HepG2 (cell line): ENCODE measurements around the gene SPAG9. TPM values are rescaled to one million over a fixed set of nuclear protein-coding genes. Genes with fewer than 3 reads are reported as not detected.

ENCODE experiments used
- ATAC-seq: fragments of 200-7000 bp; cut with Tn5 transposase; 3 replicates; pipeline ENCODE4 v1.9.1; 2020; ENCODE audit warnings: mild to moderate bottlenecking, moderate library complexity
- BruUV-seq: library from RNA; stranded (reverse); fragments of 400-500 nt; replicated peaks from 2 replicates; lab custom pipeline; 2021; lab: Mats Ljungman, UMichigan
- CTCF ChIA-PET: fragments of 300-600 bp; formaldehyde crosslinking; extraction: SDS; loops from one replicate; lab custom pipeline; 2021; ENCODE audit warnings: low total read pairs, inconsistent platforms, low intra/inter-chr PET ratio; lab: Yijun Ruan, JAX
- POLR2A ChIA-PET: fragments of 350-600 bp; sonication (Branson Sonifier 250); formaldehyde crosslinking; loops from one replicate; lab custom pipeline; 2020; ENCODE audit warnings: antibody characterized with exemption, inconsistent platforms; lab: Yijun Ruan, JAX
- DNase-seq: peaks from one replicate; pipeline ENCODE4 v3.0.0-alpha.2; 2015; ENCODE audit warnings: low spot score
- FAIRE-seq: peaks from 3 replicates; lab custom pipeline; 2011; peaks lifted over from hg19 to GRCh38; lab: Jason Lieb, UNC
- H2AFZ ChIP-seq: one replicate; pipeline ENCODE4 v1.6.1; 2011; ENCODE audit warnings: low read length, inconsistent platforms
- H3K27ac ChIP-seq: fragments of 300-600 bp; 3 replicates; pipeline ENCODE4 v1.8.0; 2011; ENCODE audit warnings: mixed run types, mild to moderate bottlenecking, mixed read lengths, low read length, inconsistent platforms; ENCODE audit not compliant: insufficient read depth; ENCODE audit errors: extremely low read length
- H3K27me3 ChIP-seq, 2 experiments: fragments of 200-600 bp in 1 of 2; 2 replicates in 1 of 2; 3 replicates in 1 of 2; pipeline versions ENCODE4 v1.6.0 to v1.8.0; 2011; ENCODE audit warnings: low read length in 2 of 2, mild to moderate bottlenecking in 2 of 2, moderate library complexity in 2 of 2, inconsistent platforms in 1 of 2; ENCODE audit not compliant: insufficient read depth in 2 of 2, control insufficient read depth in 1 of 2
- H3K36me3 ChIP-seq, 2 experiments: fragments of 200-600 bp in 1 of 2; replicated peaks in 1 of 2; 2 replicates in 1 of 2; 3 replicates in 1 of 2; pipeline versions ENCODE4 v1.5.1 to v1.8.0; 2011; ENCODE audit warnings: low read length in 2 of 2, inconsistent platforms in 1 of 2; ENCODE audit not compliant: insufficient read depth in 2 of 2, control insufficient read depth in 1 of 2
- H3K4me1 ChIP-seq: 2 replicates; pipeline ENCODE4 v1.5.1; 2012; ENCODE audit warnings: low read length, inconsistent platforms; ENCODE audit not compliant: insufficient read depth
- H3K4me2 ChIP-seq: 2 replicates; pipeline ENCODE4 v1.6.0; 2011; ENCODE audit warnings: low read depth, low read length, inconsistent platforms
- H3K4me3 ChIP-seq, 3 experiments: fragments of 200-600 bp in 1 of 3; sonication (generic), shearing (Covaris generic) in 1 of 3; replicated peaks in 1 of 3; 2 replicates each; pipeline ENCODE4 v1.5.1; 2011 to 2016; ENCODE audit warnings: low read length in 3 of 3, inconsistent platforms in 2 of 3, low read depth in 2 of 3, mild to moderate bottlenecking in 2 of 3, control low read depth in 1 of 3, mixed read lengths in 1 of 3; ENCODE audit not compliant: insufficient read depth in 1 of 3
- H3K79me2 ChIP-seq: one replicate; pipeline ENCODE4 v1.6.1; 2011; ENCODE audit warnings: low read length, inconsistent platforms; ENCODE audit not compliant: insufficient read depth
- H3K9ac ChIP-seq: 2 replicates; pipeline ENCODE4 v1.6.0; 2011; ENCODE audit warnings: mild to moderate bottlenecking, low read depth, low read length, inconsistent platforms; ENCODE audit not compliant: insufficient read depth
- H3K9me3 ChIP-seq: 2 replicates; pipeline ENCODE4 v1.5.1; 2012; ENCODE audit warnings: mild to moderate bottlenecking, low read length
- H4K20me1 ChIP-seq: 2 replicates; pipeline ENCODE4 v1.6.0; 2011; ENCODE audit warnings: inconsistent platforms, mild to moderate bottlenecking, low read length, moderate library complexity; ENCODE audit not compliant: insufficient read depth
- DDIT3 ChIP-seq: sonication (generic); formaldehyde crosslinking; IDR thresholded peaks from 2 replicates; pipeline ENCODE4 v1.4.0; 2020; ENCODE audit warnings: mild to moderate bottlenecking, missing genetic modification reagents
- EEA1 ChIP-seq: sonication (generic); formaldehyde crosslinking; IDR thresholded peaks from 2 replicates; pipeline ENCODE4 v1.5.1; 2020; ENCODE audit warnings: mild to moderate bottlenecking, missing genetic modification reagents, borderline replicate concordance
- GLMP ChIP-seq: sonication (generic); formaldehyde crosslinking; IDR thresholded peaks from 2 replicates; pipeline ENCODE4 v1.9.0; 2021; ENCODE audit warnings: missing genetic modification reagents, mild to moderate bottlenecking, borderline replicate concordance
- MIXL1 ChIP-seq: IDR thresholded peaks from 2 replicates; pipeline ENCODE4 v1.6.1; 2016
- MTA1 ChIP-seq: sonication (generic); formaldehyde crosslinking; IDR thresholded peaks from 2 replicates; pipeline ENCODE4 v1.4.0; 2020; ENCODE audit warnings: missing genetic modification reagents, mild to moderate bottlenecking, borderline replicate concordance
- TEAD3 ChIP-seq: optimal IDR thresholded peaks from 2 replicates; pipeline ENCODE3; 2016; ENCODE audit warnings: borderline replicate concordance
- XRCC5 ChIP-seq: fragments of 200-400 bp; formaldehyde crosslinking; optimal IDR thresholded peaks from 2 replicates; pipeline ENCODE3; 2017; ENCODE audit warnings: mild to moderate bottlenecking, low read length
- ZBTB40 ChIP-seq, 2 experiments: fragments of 450-650 bp in 1 of 2; sonication (generic) in 1 of 2; formaldehyde crosslinking in 1 of 2; IDR thresholded peaks; 2 replicates each; pipeline versions ENCODE4 v1.6.1 to v1.8.0; 2016 to 2022; ENCODE audit warnings: antibody characterized with exemption in 1 of 2, mild to moderate bottlenecking in 1 of 2, missing genetic modification reagents in 1 of 2
- ZNF12 ChIP-seq: sonication (generic); formaldehyde crosslinking; IDR thresholded peaks from 2 replicates; pipeline ENCODE4 v1.5.0; 2020; ENCODE audit warnings: missing genetic modification reagents
- ZNF274 ChIP-seq: sonication (generic); formaldehyde crosslinking; IDR thresholded peaks from 2 replicates; pipeline ENCODE4 v1.5.1; 2020; ENCODE audit warnings: mild to moderate bottlenecking, missing genetic modification reagents
- ZNF552 ChIP-seq: sonication (generic); formaldehyde crosslinking; IDR thresholded peaks from 2 replicates; pipeline ENCODE4 v1.9.0; 2022; ENCODE audit warnings: missing genetic modification reagents, mild to moderate bottlenecking, borderline replicate concordance
- ZNF678 ChIP-seq: sonication (generic); formaldehyde crosslinking; IDR thresholded peaks from 2 replicates; pipeline ENCODE4 v1.4.0; 2020; ENCODE audit warnings: mild to moderate bottlenecking, missing genetic modification reagents
- WGBS: methylation state at CpG from one replicate; pipeline ENCODE4 v1.1.6; 2017; ENCODE audit warnings: low lambda C conversion rate; 5-methylcytosine and 5-hydroxymethylcytosine counted together
- in situ Hi-C: cut with HindIII; loops from 2 replicates; pipeline ENCODE4 v1.10.0; 2017; ENCODE audit warnings: low pct_unique_long_range_greater_than_20kb; ENCODE audit not compliant: extremely low pct_ligation_motif_present
- intact Hi-C: fragments of 100-400 bp; cut with micrococcal nuclease; formaldehyde crosslinking; loops from one replicate; pipeline ENCODE4 v1.10.0; 2022; ENCODE audit not compliant: unreplicated experiment
- polyA plus RNA-seq, 8 experiments: library from polyadenylated mRNA; depleted of rRNA in 3 of 8; stranded (reverse) in 7 of 8; unstranded in 1 of 8; fragments of >200 nt; fragmentation: Illumina TruSeq in 4 of 8; extraction: Trizol in 4 of 8; gene quantifications; 2 replicates each; pipeline versions ENCODE4 v1.2.1 to v1.2.3, GENCODE V29; 2011 to 2016; ENCODE audit warnings: low read depth in 4 of 8, missing spikeins in 1 of 8, mixed read lengths in 1 of 8; ENCODE audit not compliant: insufficient read depth in 1 of 8
- total RNA-seq, 5 experiments: library from RNA; depleted of rRNA; stranded (reverse); fragments of >200 nt; fragmentation: Illumina TruSeq; extraction: Trizol; gene quantifications; 2 replicates each; pipeline ENCODE4 v1.2.3, GENCODE V29; 2016; ENCODE audit warnings: low read depth in 1 of 5

Gene SPAG9
- total and polyA plus RNA-seq, 2 of the 13 experiments (the other 11 are each of a cell fraction or from before 2014, with no cell fraction given): 43.2 to 78.6 TPM

GRCh38 chr17:51056813-51057510 lies 63.7 kb downstream of the SPAG9 start:
- Histone ChIP-seq H3K27me3 (no peaks in the 10 kb centered on the region), H3K9ac (peak overlapping the region; percentile 51; the same call in 1 of the 2 replicates), H3K4me3 (peak overlapping the region in 1 of 3 experiments; percentile 32; a peak in 1 of 6 replicates), H3K36me3 (peaks cover 4% of the 10 kb centered on the region in 2 experiments; a peak in 3 of 5 replicates), H3K27ac (peak overlapping the region; percentile 64), H3K4me1 (peaks cover 22% of the 10 kb centered on the region), H4K20me1 (peaks cover 5% of the 10 kb centered on the region; the same call in 1 of the 2 replicates), H3K79me2 (peaks cover 36% of the 10 kb centered on the region), H2AFZ (no peak overlapping the region), H3K4me2 (peak overlapping the region; percentile 75), H3K9me3 (no peaks in the 10 kb centered on the region)
- CTCF ChIA-PET: interaction anchor here (1.2 to 2.1 kb wide), 3 partner anchors 37 to 96 kb away, joined by 3 to 19 read pairs (median 7); partner anchors contain the start of gene NME1
- peak; percentile 98 for ATAC-seq
- in situ Hi-C loops: loop anchor here (10.0 kb wide), 1 partner anchor 52 kb away; no protein-coding TSS in a partner anchor
- no TSS peak for BruUV-seq
- DNase-seq: peak; percentile 68
- intact Hi-C loops: loop anchor here (1.0 to 5.0 kb wide), 3 partner anchors 56 to 195 kb away; partner anchors contain the start of gene NME1
- FAIRE-seq: peak; percentile 8
- POLR2A ChIA-PET: interaction anchor here (1.1 to 2.0 kb wide), 4 partner anchors 11 to 96 kb away, joined by 3 to 6 read pairs (median 4); partner anchors contain the start of genes NME1 and SPAG9
- WGBS: 11% methylated on average over 1 of the region's 1 CpG
- no peak for TF ChIP-seq ZNF12
- no peak for TF ChIP-seq EEA1 (CRISPR knock-in tag)
- peak; percentile 42 for TF ChIP-seq XRCC5
- no peak for TF ChIP-seq MTA1 (CRISPR knock-in tag)
- no peak for TF ChIP-seq ZNF678 (CRISPR knock-in tag)
- TF ChIP-seq ZNF552: no peak
- 0 out of 2 replicates have a peak, but pooled peaks have one; percentile 15 for TF ChIP-seq MIXL1 (CRISPR knock-in tag)
- 0 out of 2 replicates have a peak, but pooled peaks have one; percentile 20 for TF ChIP-seq ZNF274 (CRISPR knock-in tag)
- peak; percentile 41 for TF ChIP-seq TEAD3 (CRISPR knock-in tag)
- TF ChIP-seq DDIT3 (CRISPR knock-in tag): no peak
- no peak for TF ChIP-seq GLMP (CRISPR knock-in tag)
- TF ChIP-seq ZBTB40 (IDR thresholded peaks at IDR 0.05): no peak
- TF ChIP-seq ZBTB40 (CRISPR knock-in tag; IDR thresholded peaks at IDR 0.05): no peak
